Osteocyte (in vitro differentiated cells): ENCODE measurements around the gene DMBX1. TPM values are rescaled to one million over a fixed set of nuclear protein-coding genes. Genes with fewer than 3 reads are reported as not detected.

Experiments
- DNase-seq: peaks from one replicate; pipeline ENCODE4 v3.0.0; 2021; ENCODE audit warnings: mixed read lengths; ENCODE audit not compliant: unreplicated experiment; ENCODE audit errors: extremely low spot score
- H3K27ac Mint-ChIP-seq: one replicate; pipeline ENCODE4 v1.8.0; 2021; ENCODE audit warnings: mild to moderate bottlenecking, mixed read lengths; ENCODE audit not compliant: unreplicated experiment
- H3K27me3 Mint-ChIP-seq: one replicate; pipeline ENCODE4 v1.8.0; 2021; ENCODE audit warnings: mixed read lengths; ENCODE audit not compliant: unreplicated experiment
- H3K36me3 Mint-ChIP-seq: one replicate; pipeline ENCODE4 v1.8.0; 2021; ENCODE audit warnings: mixed read lengths; ENCODE audit not compliant: unreplicated experiment
- H3K4me1 Mint-ChIP-seq: one replicate; pipeline ENCODE4 v1.8.0; 2021; ENCODE audit warnings: mixed read lengths; ENCODE audit not compliant: unreplicated experiment
- H3K4me3 Mint-ChIP-seq: one replicate; pipeline ENCODE4 v1.8.0; 2021; ENCODE audit warnings: mild to moderate bottlenecking, moderate library complexity, mixed read lengths; ENCODE audit not compliant: unreplicated experiment
- H3K9me3 Mint-ChIP-seq: one replicate; pipeline ENCODE4 v1.8.0; 2021; ENCODE audit warnings: mixed read lengths; ENCODE audit not compliant: unreplicated experiment
- CTCF ChIP-seq: fragments of 200-600 bp; sonication (generic); IDR thresholded peaks from 2 replicates; pipeline ENCODE4 v1.5.0; 2021; ENCODE audit warnings: antibody characterized with exemption, mild to moderate bottlenecking, moderate library complexity
- total RNA-seq: library from RNA; stranded (reverse); gene quantifications from 2 replicates; pipeline ENCODE4 v1.2.1, GENCODE V29; 2021

The DMBX1 gene
- total RNA-seq, 1 donor from 2014 or later, result not detected

- Mint-ChIP-seq H3K27ac (no peak overlapping the region), H3K4me1 (peaks cover 9% of the 10 kb centered on the region), H3K4me3 (no peak overlapping the region), H3K9me3 (no peaks in the 10 kb centered on the region), H3K36me3 (no peaks in the 10 kb centered on the region), H3K27me3 (peaks cover 56% of the 10 kb centered on the region)
- DNase-seq, result no peak
- no peak for TF ChIP-seq CTCF
Observed at GRCh38 chr1:46526691-46527291, 37.2 kb downstream of the DMBX1 start.

GRCh38 chr1:46527474-46528296 lies 38.0 kb downstream of the DMBX1 start:
- Mint-ChIP-seq H3K27me3 (peaks cover 57% of the 10 kb centered on the region), H3K36me3 (no peaks in the 10 kb centered on the region), H3K27ac (no peak overlapping the region), H3K9me3 (no peaks in the 10 kb centered on the region), H3K4me1 (peaks cover under 1% of the 10 kb centered on the region), H3K4me3 (no peak overlapping the region)
- peak; percentile 93 for DNase-seq
- TF ChIP-seq CTCF, result peak; percentile 93

GRCh38 chr1:46528297-46528955 lies 38.8 kb downstream of the DMBX1 start:
- H3K36me3 Mint-ChIP-seq, result no peaks in the 10 kb centered on the region
- TF ChIP-seq CTCF, result peak; percentile 10
- DNase-seq, result no peak
- H3K27ac Mint-ChIP-seq, result no peak overlapping the region
- H3K27me3 Mint-ChIP-seq, result peaks cover 57% of the 10 kb centered on the region
- H3K4me1 Mint-ChIP-seq, result no peaks in the 10 kb centered on the region
- no peak overlapping the region for H3K4me3 Mint-ChIP-seq
- H3K9me3 Mint-ChIP-seq, result no peaks in the 10 kb centered on the region

- no peak for TF ChIP-seq CTCF
- no peak overlapping the region for H3K27ac Mint-ChIP-seq
- H3K9me3 Mint-ChIP-seq, result no peaks in the 10 kb centered on the region
- H3K36me3 Mint-ChIP-seq, result no peaks in the 10 kb centered on the region
- H3K4me3 Mint-ChIP-seq, result no peak overlapping the region
- peaks cover 2% of the 10 kb centered on the region for H3K4me1 Mint-ChIP-seq
- peaks cover 60% of the 10 kb centered on the region for H3K27me3 Mint-ChIP-seq
- DNase-seq, result no peak
Observed at GRCh38 chr1:46529031-46529630, 39.5 kb downstream of the DMBX1 start.
